Sigmoid colon (tissue), 4 donors: ENCODE measurements around the gene GPC1.

ENCODE experiments used
- CTCF ChIP-seq, 4 experiments: fragments of 450-650 bp in 3 of 4; fragments of 200-600 bp in 1 of 4; IDR thresholded peaks; one replicate each; pipeline ENCODE4 v1.5.1; 2016 to 2019; ENCODE audit warnings: antibody characterized with exemption in 4 of 4, mild to moderate bottlenecking in 3 of 4, moderate library complexity in 2 of 4
- EP300 ChIP-seq, 4 donors: sonication (generic); formaldehyde crosslinking; IDR thresholded peaks; one replicate each; pipeline ENCODE4 v1.6.1; 2017; ENCODE audit warnings: antibody characterized with exemption in 4 of 4
- POLR2A ChIP-seq, 2 donors: fragments of 450-650 bp; IDR thresholded peaks; one replicate each; pipeline ENCODE4 v1.6.1; 2016; ENCODE audit warnings: antibody characterized with exemption in 2 of 2, mild to moderate bottlenecking in 2 of 2, moderate library complexity in 2 of 2
- POLR2AphosphoS5 ChIP-seq, 4 donors: sonication (generic); formaldehyde crosslinking; IDR thresholded peaks; one replicate each; pipeline ENCODE4 v1.6.1; 2017; ENCODE audit warnings: antibody characterized with exemption in 4 of 4

- TF ChIP-seq POLR2A (IDR thresholded peaks at IDR 0.05) (no peak), CTCF (IDR thresholded peaks at IDR 0.05) (no peak), EP300 (IDR thresholded peaks at IDR 0.05) (no peak), POLR2AphosphoS5 (IDR thresholded peaks at IDR 0.05) (no peak)
Observed at GRCh38 chr2:240410004-240410403, 25.5 kb upstream of the GPC1 start.
